ENCODE measurements around the gene FAM170B.

FAM170B gene

DNA sequence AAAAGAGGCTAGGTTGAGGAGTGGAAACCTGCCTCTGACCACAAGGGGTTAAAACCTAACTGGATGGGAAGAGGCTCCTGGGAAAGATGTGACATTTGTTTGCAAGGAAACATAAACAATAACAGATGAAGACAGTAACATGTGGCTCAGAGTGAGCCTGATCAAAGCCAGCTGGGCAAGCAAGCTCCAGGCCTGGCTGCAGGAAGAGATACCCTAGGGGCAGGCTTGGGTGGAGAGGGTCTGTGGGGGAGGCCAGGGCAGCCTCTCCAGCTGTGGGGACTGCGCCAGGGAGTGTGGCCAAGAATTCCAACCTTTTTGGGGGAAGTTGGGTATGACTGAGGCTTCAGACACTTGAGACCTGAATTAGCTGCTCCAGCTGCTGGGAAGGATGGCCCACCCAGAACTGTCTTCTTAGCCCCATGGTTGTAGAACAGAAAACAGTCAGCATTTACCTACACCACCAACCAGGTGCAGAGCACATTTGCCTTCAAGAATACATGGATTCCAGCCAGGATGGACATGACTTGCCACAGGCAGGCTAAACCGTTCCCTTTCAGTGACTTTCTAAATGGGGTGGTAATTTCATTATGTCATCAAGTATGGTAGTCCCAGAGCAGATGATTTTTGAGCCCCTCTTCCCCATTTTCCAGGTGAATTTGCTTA, 10.4 kb upstream of the FAM170B start:
- TF ChIP-seq TAF1 (IDR thresholded peaks at IDR 0.05; ENCODE audit: borderline replicate concordance, low read depth, low read length) (no peak), POLR2AphosphoS5 (IDR thresholded peaks at IDR 0.05; ENCODE audit: low read depth, low read length) (no peak)
- DNase-seq (ENCODE audit: insufficient read length) (no peak), FAIRE-seq (no peak)

DNA sequence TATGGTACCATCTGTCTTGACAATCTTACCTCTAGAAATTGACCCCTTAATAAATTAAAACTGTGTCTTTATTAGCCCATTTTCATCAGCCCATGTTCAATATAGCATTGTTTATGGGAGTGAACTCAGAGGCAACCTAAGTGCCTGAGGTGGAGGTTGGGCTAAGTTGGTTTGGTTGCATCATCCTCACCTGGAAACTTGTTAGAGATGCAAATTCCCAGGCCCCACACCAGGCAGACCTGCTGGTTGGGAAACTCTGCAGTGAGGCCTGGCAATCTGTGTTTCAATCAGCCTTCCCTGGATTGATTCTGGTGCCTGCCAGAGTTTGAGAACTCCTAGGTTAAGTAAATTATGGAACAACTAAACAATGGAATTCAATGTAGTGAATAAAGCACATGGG, 9.4 kb upstream of the FAM170B start:
- no peak for FAIRE-seq
- no peak for DNase-seq (ENCODE audit: insufficient read length)
- TF ChIP-seq TAF1 (IDR thresholded peaks at IDR 0.05; ENCODE audit: borderline replicate concordance, low read depth, low read length): no peak
- TF ChIP-seq POLR2A (IDR thresholded peaks at IDR 0.05; ENCODE audit: low read depth, low read length): no peak
- no peak for TF ChIP-seq POLR2AphosphoS5 (IDR thresholded peaks at IDR 0.05; ENCODE audit: low read depth, low read length)

DNA sequence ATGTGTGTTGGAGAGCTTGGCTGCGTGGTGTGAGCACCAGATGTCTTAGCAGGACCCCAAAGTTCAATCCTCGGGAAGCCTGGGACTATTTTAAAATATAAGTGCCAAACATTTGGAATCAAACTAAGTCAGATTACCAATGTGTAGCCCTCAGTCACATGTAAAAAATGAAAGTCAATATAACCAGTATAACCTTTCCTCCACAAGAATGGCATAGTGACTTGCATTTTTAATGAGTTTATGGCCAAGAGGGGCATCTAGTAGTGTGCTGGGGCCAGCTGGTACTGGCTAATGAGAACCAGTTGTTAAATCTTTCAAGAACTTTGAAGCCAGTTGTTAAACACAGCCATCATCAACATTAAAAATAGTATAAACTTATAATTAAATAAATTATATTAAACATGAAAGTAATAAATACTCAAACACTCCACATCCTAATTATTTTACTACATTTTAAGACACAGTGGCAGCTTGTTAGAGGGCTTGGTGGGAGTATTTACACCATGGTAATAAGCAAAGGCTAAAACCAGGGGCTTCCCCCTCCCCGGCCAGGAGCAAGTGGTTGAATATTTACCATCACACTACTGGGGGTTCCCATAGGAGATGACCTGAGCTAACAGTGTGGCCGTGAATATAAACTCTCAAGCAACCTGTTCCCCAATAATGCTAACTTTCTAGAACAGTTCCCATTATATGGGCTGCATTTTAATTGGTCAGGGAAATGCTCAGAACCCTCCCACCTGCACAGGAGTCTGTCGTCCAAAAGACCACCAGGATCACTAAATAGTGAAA, 7.9 kb upstream of the FAM170B start:
- DNase-seq (ENCODE audit: insufficient read length) (no peak), FAIRE-seq (no peak)
- no peak for TF ChIP-seq TAF1 (IDR thresholded peaks at IDR 0.05; ENCODE audit: borderline replicate concordance, low read depth, low read length)
- TF ChIP-seq POLR2A (IDR thresholded peaks at IDR 0.05; ENCODE audit: low read depth, low read length): no peak
- TF ChIP-seq POLR2AphosphoS5 (IDR thresholded peaks at IDR 0.05; ENCODE audit: low read depth, low read length): no peak

DNA sequence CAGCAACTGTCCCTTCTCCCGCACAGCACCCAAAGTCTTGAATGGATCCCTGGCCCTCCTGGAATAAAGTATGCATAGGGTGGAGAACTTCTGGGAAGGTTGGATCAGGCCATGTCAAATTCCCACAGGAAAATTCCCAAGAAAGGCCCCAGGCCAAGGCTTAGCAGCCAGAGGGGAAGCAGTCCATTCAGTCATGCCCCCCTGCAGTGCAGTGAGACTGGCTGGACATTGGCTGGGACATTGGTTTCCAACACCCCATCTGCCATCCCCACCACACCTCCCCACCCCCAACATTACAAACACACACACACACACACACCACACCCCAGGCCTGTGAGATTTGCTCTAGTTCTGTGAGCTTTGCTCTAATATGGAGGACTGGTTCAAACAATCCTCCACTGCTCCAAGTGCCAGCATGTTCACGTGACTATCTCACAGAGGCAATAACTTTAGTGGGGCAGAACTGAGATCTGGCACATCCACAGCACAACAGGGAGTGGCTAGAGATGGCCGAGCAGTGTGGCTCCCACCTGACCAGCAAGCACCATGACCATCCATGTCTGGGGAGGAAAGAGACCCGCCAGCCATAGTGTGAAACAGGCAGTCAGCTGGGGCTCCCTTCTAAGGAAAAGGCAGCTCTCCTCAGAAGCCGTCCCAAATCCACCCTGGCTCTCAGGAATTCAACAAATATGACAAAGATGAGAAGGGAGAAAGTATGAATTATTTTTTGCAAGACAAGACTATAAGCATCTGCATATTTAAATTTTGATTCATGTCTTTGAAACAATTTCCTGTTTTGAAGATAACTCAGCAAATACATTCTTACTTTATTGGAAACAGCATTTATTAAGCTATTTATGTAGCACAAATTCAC, 6.7 kb upstream of the FAM170B start:
- TF ChIP-seq POLR2A (IDR thresholded peaks at IDR 0.05; ENCODE audit: low read depth, low read length) (no peak), TAF1 (IDR thresholded peaks at IDR 0.05; ENCODE audit: borderline replicate concordance, low read depth, low read length) (no peak), POLR2AphosphoS5 (IDR thresholded peaks at IDR 0.05; ENCODE audit: low read depth, low read length) (no peak)
- no peak for FAIRE-seq
- DNase-seq (ENCODE audit: insufficient read length): no peak

DNA sequence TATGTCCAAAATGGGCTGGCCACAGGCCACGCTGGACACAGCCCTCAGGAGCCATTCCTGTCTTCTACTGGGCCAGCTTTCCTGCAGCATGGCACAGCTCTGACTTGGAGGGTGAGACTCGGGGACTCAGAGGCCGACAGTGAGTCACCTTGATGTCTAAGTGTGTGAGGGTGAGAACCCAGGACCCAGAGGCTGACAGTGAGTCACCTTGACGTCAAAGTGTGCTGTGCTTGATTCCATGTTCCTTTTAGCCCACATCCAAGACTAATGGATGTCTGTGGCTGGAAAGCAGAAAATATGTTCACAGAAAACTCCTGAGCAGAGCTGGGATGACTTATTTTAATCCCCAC, 6.0 kb upstream of the FAM170B start:
- no peak for DNase-seq (ENCODE audit: insufficient read length)
- no peak for TF ChIP-seq POLR2A (IDR thresholded peaks at IDR 0.05; ENCODE audit: low read depth, low read length)
- no peak for TF ChIP-seq TAF1 (IDR thresholded peaks at IDR 0.05; ENCODE audit: borderline replicate concordance, low read depth, low read length)
- no peak for TF ChIP-seq POLR2AphosphoS5 (IDR thresholded peaks at IDR 0.05; ENCODE audit: low read depth, low read length)
- FAIRE-seq: no peak

DNA sequence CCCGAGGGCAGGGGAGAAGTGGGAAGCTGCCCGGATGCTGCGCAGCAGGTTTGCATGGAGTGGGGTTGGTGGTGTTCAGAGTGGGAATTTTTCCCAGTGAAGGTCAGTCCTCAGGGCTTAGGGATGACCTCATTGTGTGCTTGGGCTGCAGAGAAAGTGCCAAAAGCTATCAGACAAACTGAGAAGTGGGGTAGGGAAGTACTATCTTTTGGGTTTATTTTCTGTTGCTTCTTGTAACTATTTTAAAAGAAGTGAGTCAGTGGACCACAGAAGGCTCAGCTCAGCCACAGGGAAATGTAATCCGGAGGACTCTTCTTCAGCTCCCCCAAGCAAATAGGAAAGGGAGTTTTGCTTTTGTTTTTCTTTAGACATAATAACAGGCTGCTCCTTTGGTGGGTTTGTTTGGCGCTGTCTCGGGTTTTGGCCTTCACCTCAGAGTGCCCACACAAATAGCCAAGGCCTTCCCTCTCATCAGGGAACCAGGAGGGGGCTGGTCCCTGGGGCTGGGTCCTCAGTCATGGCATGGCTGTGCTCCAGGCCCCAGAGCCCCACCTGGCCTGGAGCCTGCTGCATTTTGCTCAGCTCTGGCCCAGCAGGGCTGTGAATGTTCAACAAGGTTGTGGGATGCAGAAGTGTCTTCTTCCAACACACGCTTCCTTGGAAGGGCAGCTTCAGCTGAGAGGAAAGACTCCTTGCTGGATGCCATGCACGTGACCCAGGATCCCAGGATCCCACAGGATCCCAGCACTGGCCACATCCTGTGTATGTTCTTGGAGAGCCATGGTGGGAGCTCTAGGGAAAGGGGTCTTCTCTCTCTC, 5.4 kb upstream of the FAM170B start:
- TF ChIP-seq POLR2AphosphoS5 (IDR thresholded peaks at IDR 0.05; ENCODE audit: low read depth, low read length) (no peak), TAF1 (IDR thresholded peaks at IDR 0.05; ENCODE audit: borderline replicate concordance, low read depth, low read length) (no peak), POLR2A (IDR thresholded peaks at IDR 0.05; ENCODE audit: low read depth, low read length) (no peak)
- FAIRE-seq (no peak), DNase-seq (ENCODE audit: insufficient read length) (no peak)

DNA sequence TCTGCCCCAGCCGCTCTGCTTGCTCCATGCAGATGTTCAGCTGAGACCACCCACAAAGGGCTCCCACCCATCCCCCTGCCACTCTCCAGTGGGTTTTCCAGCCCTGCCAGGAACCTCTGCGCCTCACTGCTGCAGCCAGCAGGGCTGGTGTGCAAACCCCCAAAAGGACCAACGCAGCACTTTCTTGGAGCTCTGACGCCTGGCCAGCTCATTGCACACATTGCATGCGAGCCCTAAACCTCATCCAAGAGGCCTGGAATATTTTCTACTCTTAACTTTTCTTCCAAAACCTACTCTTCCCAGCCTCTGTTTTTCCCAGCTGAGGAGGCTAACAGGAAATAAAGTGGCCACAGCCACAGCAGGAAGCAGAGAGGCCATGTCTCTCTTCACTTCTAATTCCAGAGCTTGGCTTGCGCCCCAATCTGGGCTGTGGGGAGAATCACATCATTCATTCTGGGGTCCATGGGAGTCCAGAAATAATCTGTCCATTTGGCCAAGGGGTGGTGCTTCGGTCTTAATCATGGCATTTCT, 4.6 kb upstream of the FAM170B start:
- FAIRE-seq: no peak
- no peak for DNase-seq (ENCODE audit: insufficient read length)
- no peak for TF ChIP-seq POLR2AphosphoS5 (IDR thresholded peaks at IDR 0.05; ENCODE audit: low read depth, low read length)
- TF ChIP-seq POLR2A (IDR thresholded peaks at IDR 0.05; ENCODE audit: low read depth, low read length): no peak
- TF ChIP-seq TAF1 (IDR thresholded peaks at IDR 0.05; ENCODE audit: borderline replicate concordance, low read depth, low read length): no peak

DNA sequence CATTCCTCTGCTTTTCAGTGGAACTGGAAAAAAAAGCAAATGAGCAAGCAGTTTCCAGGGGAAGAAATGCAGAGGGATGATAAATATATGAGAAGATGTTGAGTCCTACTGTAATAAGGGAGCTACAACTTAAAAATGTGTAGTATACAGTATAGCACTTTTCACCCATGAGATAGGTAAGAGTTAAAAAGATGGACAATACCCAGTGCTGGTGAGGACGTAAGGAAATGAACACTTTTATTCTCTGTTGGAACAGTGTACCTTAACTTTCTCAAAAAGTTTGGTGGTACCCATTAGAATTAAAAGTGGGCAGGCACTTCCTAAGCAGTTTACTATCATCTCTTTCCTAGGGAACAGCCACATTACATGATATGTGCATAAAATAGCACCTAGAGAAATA, 2.7 kb upstream of the FAM170B start:
- DNase-seq (ENCODE audit: insufficient read length) (no peak), FAIRE-seq (no peak)
- TF ChIP-seq TAF1 (IDR thresholded peaks at IDR 0.05; ENCODE audit: borderline replicate concordance, low read depth, low read length) (no peak), POLR2AphosphoS5 (IDR thresholded peaks at IDR 0.05; ENCODE audit: low read depth, low read length) (no peak), POLR2A (IDR thresholded peaks at IDR 0.05; ENCODE audit: low read depth, low read length) (no peak)

DNA sequence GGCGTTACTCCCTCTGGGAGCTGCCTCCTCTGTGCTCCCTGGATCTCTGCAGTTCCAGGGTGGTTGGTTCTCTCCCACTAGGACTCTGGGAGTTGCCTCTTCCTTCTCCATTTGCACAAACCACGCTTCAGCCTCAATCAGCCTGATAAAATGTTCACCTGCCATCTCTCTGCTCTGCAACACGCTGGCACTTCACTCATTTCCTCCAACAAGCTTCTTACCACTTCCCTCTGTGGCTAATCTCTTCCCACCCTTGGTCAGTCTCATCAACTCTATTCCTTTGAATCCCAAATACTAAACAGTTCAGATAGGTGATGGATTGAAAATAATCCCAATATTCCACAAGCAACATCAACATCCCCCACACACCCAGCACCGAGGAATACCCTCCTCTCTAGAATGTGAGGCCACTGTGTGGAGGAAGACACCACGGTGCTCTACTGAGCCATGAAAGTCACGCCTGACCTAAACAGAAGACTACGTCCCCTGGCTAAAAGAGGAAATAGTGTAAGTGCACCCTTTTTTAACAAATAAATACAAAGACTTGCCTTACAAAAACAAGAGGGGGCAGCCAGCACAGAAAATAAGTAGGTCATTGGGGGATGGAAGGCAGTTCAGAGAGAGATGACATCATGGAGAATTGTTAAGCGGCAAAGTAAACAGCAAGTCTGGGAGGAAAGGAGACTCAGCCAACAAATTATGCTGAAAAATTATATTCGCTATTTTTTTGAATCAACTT, 1.9 kb upstream of the FAM170B start:
- FAIRE-seq: no peak
- no peak for TF ChIP-seq POLR2AphosphoS5 (IDR thresholded peaks at IDR 0.05; ENCODE audit: low read depth, low read length)
- DNase-seq (ENCODE audit: insufficient read length): no peak

DNA sequence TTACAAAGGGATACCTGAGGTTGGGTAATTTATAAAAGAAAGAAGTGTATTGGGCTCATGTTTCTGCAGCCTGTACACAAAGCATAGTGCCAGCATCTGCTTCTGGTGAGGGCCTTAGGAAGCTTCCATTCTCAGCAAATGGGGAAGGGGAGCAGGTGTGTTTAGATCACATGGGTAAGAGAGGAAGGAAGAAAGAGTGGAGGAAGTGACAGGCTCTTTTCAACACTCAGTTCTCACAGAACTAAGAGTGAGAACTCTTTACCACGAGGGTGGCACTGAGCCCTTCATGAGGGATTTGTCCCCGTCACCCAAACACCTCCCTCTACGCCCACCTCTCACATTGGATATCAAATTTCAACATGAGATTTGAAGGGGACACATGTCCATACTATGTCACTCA, 506 bp upstream of the FAM170B start:
- TF ChIP-seq TAF1 (IDR thresholded peaks at IDR 0.05; ENCODE audit: borderline replicate concordance, low read depth, low read length) (no peak), POLR2A (IDR thresholded peaks at IDR 0.05; ENCODE audit: low read depth, low read length) (no peak), POLR2AphosphoS5 (IDR thresholded peaks at IDR 0.05; ENCODE audit: low read depth, low read length) (no peak)
- FAIRE-seq (no peak), DNase-seq (ENCODE audit: insufficient read length) (no peak)

Data from GM12892 (cell line).